ENCODE measurements around the gene PARP1. TPM values are rescaled to one million over a fixed set of nuclear protein-coding genes. Genes with fewer than 3 reads are reported as not detected.

Gene PARP1
- total RNA-seq, 1 experiment from 2014 or later = 213 TPM

DNA sequence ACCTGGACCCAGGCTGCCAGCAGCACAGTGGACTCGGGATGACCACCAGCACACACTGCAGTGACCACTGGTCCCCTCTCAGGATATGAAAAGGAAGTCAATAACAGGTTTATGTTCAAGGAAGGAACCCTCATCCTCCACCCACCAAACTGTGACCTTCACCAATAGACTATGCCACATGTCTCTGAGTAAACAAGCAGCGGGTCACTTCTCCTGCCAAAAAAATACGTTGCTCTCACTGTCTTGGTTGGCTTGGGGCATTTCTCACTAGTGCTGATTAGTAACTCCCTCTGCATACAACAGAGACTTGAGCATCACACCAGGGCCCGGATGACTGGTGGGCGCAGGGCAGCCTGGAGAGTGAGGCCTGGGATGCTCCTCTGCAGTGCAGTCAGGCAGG, 25.9 kb downstream of the PARP1 start:
- CTCF ChIA-PET = no interaction called here
- no peaks in the 10 kb centered on the region for H3K9me3 ChIP-seq (ENCODE audit: control insufficient read depth in 1 of 2, insufficient read depth in 1 of 2, low read depth in 1 of 2, low read length in 2 of 2)
- intact Hi-C loops (cut with micrococcal nuclease) = no loop called here
- H3K36me3 ChIP-seq (ENCODE audit: control insufficient read depth in 1 of 2, insufficient read depth in 2 of 2, low read length in 2 of 2) = peaks cover 77 to 80% of the 10 kb centered on the region in 2 experiments
- no peaks in the 10 kb centered on the region for H3K27me3 ChIP-seq (ENCODE audit: insufficient read depth, low read length)
- TF ChIP-seq ELF1 (IDR thresholded peaks at IDR 0.05; ENCODE audit: borderline replicate concordance, low read depth) (no peak), ZNF274 (IDR thresholded peaks at IDR 0.05; ENCODE audit: low read depth, low read length) (no peak), JUND (IDR thresholded peaks at IDR 0.05) (no peak), EZH2 (IDR thresholded peaks at IDR 0.05) (no peak), POLR2AphosphoS5 (IDR thresholded peaks at IDR 0.05; ENCODE audit: low read depth, low read length) (no peak), CBX3 (IDR thresholded peaks at IDR 0.05; ENCODE audit: low read depth) (no peak), POLR2A (IDR thresholded peaks at IDR 0.05; ENCODE audit: borderline replicate concordance, extremely low read depth, insufficient read depth, insufficient read length) (no peak), EGR1 (IDR thresholded peaks at IDR 0.05; ENCODE audit: low read depth) (no peak), RAD21 (IDR thresholded peaks at IDR 0.05; ENCODE audit: low read depth) (no peak), FOSL1 (IDR thresholded peaks at IDR 0.05; ENCODE audit: low read depth) (no peak), SIN3A (IDR thresholded peaks at IDR 0.05; ENCODE audit: low read depth) (no peak), TCF7L2 (IDR thresholded peaks at IDR 0.05; ENCODE audit: borderline replicate concordance, extremely low read depth, insufficient read depth, insufficient read length) (no peak), SRF (IDR thresholded peaks at IDR 0.05; ENCODE audit: low read depth) (no peak), EZH2phosphoT487 (IDR thresholded peaks at IDR 0.05; ENCODE audit: borderline replicate concordance) (no peak), ZFX (IDR thresholded peaks at IDR 0.05) (no peak)
- TF ChIP-seq, protein P1, sequence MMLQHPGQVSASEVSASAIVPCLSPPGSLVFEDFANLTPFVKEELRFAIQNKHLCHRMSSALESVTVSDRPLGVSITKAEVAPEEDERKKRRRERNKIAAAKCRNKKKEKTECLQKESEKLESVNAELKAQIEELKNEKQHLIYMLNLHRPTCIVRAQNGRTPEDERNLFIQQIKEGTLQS (IDR thresholded peaks at IDR 0.05) = no peak
- TF ChIP-seq, protein P2, sequence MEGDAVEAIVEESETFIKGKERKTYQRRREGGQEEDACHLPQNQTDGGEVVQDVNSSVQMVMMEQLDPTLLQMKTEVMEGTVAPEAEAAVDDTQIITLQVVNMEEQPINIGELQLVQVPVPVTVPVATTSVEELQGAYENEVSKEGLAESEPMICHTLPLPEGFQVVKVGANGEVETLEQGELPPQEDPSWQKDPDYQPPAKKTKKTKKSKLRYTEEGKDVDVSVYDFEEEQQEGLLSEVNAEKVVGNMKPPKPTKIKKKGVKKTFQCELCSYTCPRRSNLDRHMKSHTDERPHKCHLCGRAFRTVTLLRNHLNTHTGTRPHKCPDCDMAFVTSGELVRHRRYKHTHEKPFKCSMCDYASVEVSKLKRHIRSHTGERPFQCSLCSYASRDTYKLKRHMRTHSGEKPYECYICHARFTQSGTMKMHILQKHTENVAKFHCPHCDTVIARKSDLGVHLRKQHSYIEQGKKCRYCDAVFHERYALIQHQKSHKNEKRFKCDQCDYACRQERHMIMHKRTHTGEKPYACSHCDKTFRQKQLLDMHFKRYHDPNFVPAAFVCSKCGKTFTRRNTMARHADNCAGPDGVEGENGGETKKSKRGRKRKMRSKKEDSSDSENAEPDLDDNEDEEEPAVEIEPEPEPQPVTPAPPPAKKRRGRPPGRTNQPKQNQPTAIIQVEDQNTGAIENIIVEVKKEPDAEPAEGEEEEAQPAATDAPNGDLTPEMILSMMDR (IDR thresholded peaks at IDR 0.05 in 2 of 3, conservative IDR thresholded peaks at IDR 0.05 in 1 of 3; ENCODE audit: borderline replicate concordance in 1 of 3, insufficient read depth in 1 of 3, low read depth in 2 of 3, low read length in 2 of 3) = no peak
- TF ChIP-seq, protein P3, sequence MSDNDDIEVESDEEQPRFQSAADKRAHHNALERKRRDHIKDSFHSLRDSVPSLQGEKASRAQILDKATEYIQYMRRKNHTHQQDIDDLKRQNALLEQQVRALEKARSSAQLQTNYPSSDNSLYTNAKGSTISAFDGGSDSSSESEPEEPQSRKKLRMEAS (IDR thresholded peaks at IDR 0.05) = no peak
- TF ChIP-seq, protein P4, sequence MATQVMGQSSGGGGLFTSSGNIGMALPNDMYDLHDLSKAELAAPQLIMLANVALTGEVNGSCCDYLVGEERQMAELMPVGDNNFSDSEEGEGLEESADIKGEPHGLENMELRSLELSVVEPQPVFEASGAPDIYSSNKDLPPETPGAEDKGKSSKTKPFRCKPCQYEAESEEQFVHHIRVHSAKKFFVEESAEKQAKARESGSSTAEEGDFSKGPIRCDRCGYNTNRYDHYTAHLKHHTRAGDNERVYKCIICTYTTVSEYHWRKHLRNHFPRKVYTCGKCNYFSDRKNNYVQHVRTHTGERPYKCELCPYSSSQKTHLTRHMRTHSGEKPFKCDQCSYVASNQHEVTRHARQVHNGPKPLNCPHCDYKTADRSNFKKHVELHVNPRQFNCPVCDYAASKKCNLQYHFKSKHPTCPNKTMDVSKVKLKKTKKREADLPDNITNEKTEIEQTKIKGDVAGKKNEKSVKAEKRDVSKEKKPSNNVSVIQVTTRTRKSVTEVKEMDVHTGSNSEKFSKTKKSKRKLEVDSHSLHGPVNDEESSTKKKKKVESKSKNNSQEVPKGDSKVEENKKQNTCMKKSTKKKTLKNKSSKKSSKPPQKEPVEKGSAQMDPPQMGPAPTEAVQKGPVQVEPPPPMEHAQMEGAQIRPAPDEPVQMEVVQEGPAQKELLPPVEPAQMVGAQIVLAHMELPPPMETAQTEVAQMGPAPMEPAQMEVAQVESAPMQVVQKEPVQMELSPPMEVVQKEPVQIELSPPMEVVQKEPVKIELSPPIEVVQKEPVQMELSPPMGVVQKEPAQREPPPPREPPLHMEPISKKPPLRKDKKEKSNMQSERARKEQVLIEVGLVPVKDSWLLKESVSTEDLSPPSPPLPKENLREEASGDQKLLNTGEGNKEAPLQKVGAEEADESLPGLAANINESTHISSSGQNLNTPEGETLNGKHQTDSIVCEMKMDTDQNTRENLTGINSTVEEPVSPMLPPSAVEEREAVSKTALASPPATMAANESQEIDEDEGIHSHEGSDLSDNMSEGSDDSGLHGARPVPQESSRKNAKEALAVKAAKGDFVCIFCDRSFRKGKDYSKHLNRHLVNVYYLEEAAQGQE (IDR thresholded peaks at IDR 0.05; ENCODE audit: low read depth) = no peak
- H3K27ac ChIP-seq (ENCODE audit: low read depth, low read length) = no peak overlapping the region
- POLR2A ChIA-PET = no interaction called here
- H3K79me2 ChIP-seq (ENCODE audit: insufficient read depth, low read length) = 0 out of 2 replicates have a peak, but pooled peaks cover 6% of the 10 kb centered on the region
- ATAC-seq (no peak), DNase-seq (ENCODE audit: low read depth, low spot score) (no peak)
- no TSS peak for BruUV-seq (replicated peaks)
- H3K4me1 ChIP-seq (ENCODE audit: control insufficient read depth in 1 of 2, insufficient read depth in 2 of 2, low read length in 2 of 2) = no peaks in the 10 kb centered on the region
- no peak overlapping the region for H3K4me3 ChIP-seq (replicated peaks in 1 of 2; ENCODE audit: low read depth in 1 of 2, low read length in 2 of 2)
- H2AFZ ChIP-seq (ENCODE audit: low read depth, low read length, poor library complexity, severe bottlenecking) = no peak overlapping the region
- no peak overlapping the region for H3K4me2 ChIP-seq (ENCODE audit: low read length)
- no peak overlapping the region for H3K9ac ChIP-seq (ENCODE audit: low read length)
- no peaks in the 10 kb centered on the region for H3K9me2 ChIP-seq (ENCODE audit: insufficient read depth)
- RAD21 ChIA-PET (ENCODE audit: low non-redundant PET in 1 of 2, low total read pairs in 2 of 2, uncharacterized antibody in 2 of 2, unreplicated experiment in 2 of 2) = no interaction called here
- H4K20me1 ChIP-seq (ENCODE audit: insufficient read depth) = no peaks in the 10 kb centered on the region

Measured in HCT116 (cell line).